Tibial artery (tissue), 4 donors: Measurements from ENCODE around the gene ZNF90.
"Not testable (repeated sequence)": the region's sequence is repeated elsewhere in the genome, so short reads cannot be mapped to it uniquely, and the experiment has no call there.

Experiments used
- DNase-seq, 2 donors: peaks; one replicate each; pipeline ENCODE4 v3.0.0-alpha.2; 2019
- H3K27ac ChIP-seq, 2 donors: fragments of 200-600 bp; sonication (generic) in 1 of 2; 1 replicate in 1 of 2; 2 replicates in 1 of 2; pipeline ENCODE4 v1.5.1; 2018 to 2019; ENCODE audit warnings: mild to moderate bottlenecking in 1 of 2
- H3K27me3 ChIP-seq, 2 donors: fragments of 200-600 bp; sonication (generic) in 1 of 2; one replicate each; pipeline versions ENCODE4 v1.5.1 to v1.6.0; 2016 to 2019
- H3K36me3 ChIP-seq, 3 donors: fragments of 200-600 bp; sonication (generic) in 2 of 3; one replicate each; pipeline ENCODE4 v1.5.1; 2016 to 2019; ENCODE audit warnings: mild to moderate bottlenecking in 2 of 3
- H3K4me1 ChIP-seq, 4 donors: fragments of 200-600 bp; sonication (generic) in 2 of 4; 1 replicate in 3 of 4; 2 replicates in 1 of 4; pipeline ENCODE4 v1.5.1; 2016 to 2019
- H3K4me3 ChIP-seq, 2 donors: fragments of 200-600 bp; sonication (generic) in 1 of 2; 1 replicate in 1 of 2; 2 replicates in 1 of 2; pipeline ENCODE4 v1.5.1; 2018 to 2019; ENCODE audit warnings: mild to moderate bottlenecking in 2 of 2
- H3K9me3 ChIP-seq, 3 donors: fragments of 200-600 bp; sonication (generic) in 1 of 3; one replicate each; pipeline ENCODE4 v1.5.1; 2016 to 2019
- CTCF ChIP-seq, 2 experiments: fragments of 200-600 bp in 1 of 2; fragments of 450-650 bp in 1 of 2; IDR thresholded peaks; one replicate each; pipeline ENCODE4 v1.5.1; 2017 to 2019; ENCODE audit warnings: antibody characterized with exemption in 2 of 2, mild to moderate bottlenecking in 1 of 2, moderate library complexity in 1 of 2
- intact Hi-C: fragments of 100-400 bp; cut with DNase I; formaldehyde crosslinking; loops from one replicate; pipeline ENCODE4 v1.15.0; 2023; ENCODE audit warnings: low total_unique reads

ZNF90 gene

GRCh38 chr19:20124879-20125278, 47.1 kb downstream of the ZNF90 start:
- no peak for TF ChIP-seq CTCF (IDR thresholded peaks at IDR 0.05)

GRCh38 chr19:20132933-20133332, 55.1 kb downstream of the ZNF90 start:
- H3K4me3 ChIP-seq, H3K27ac ChIP-seq, intact Hi-C loops, DNase-seq, H3K4me1 ChIP-seq, H3K27me3 ChIP-seq: not testable (repeated sequence)
- Histone ChIP-seq H3K36me3 (peaks cover 4 to 18% (median 15%) of the 10 kb centered on the region in 3 donors), H3K9me3 (peaks cover 0 to 67% (median 10%) of the 10 kb centered on the region in 3 donors)

More at GRCh38 chr19:20124879-20125278, 47.1 kb downstream of the ZNF90 start:
- Histone ChIP-seq H3K4me3 (no peak overlapping the region), H3K27ac (no peak overlapping the region), H3K27me3 (no peaks in the 10 kb centered on the region), H3K9me3 (peaks cover 3 to 81% (median 23%) of the 10 kb centered on the region in 3 donors), H3K4me1 (no peaks in the 10 kb centered on the region), H3K36me3 (peaks cover 9 to 78% (median 65%) of the 10 kb centered on the region in 3 donors)
- intact Hi-C loops: no loop called here
- DNase-seq: no peak

GRCh38 chr19:20137714-20138113, 59.9 kb downstream of the ZNF90 start:
- not testable (repeated sequence) for DNase-seq

GRCh38 chr19:20151617-20152145, 73.9 kb downstream of the ZNF90 start:
- no peak for TF ChIP-seq CTCF (IDR thresholded peaks at IDR 0.05)
- no peaks in the 10 kb centered on the region for H3K4me1 ChIP-seq
- intact Hi-C loops: no loop called here

More at GRCh38 chr19:20137714-20138113, 59.9 kb downstream of the ZNF90 start:
- intact Hi-C loops, H3K4me1 ChIP-seq, H3K27me3 ChIP-seq, H3K36me3 ChIP-seq, H3K4me3 ChIP-seq, H3K27ac ChIP-seq: not testable (repeated sequence)
- H3K9me3 ChIP-seq: peaks cover 0 to 43% (median 3%) of the 10 kb centered on the region in 3 donors

GRCh38 chr19:20152506-20152905, 74.7 kb downstream of the ZNF90 start:
- H3K27ac ChIP-seq, H3K9me3 ChIP-seq, H3K27me3 ChIP-seq, DNase-seq, intact Hi-C loops, H3K4me3 ChIP-seq, H3K4me1 ChIP-seq, H3K36me3 ChIP-seq: not testable (repeated sequence)

More at GRCh38 chr19:20151617-20152145, 73.9 kb downstream of the ZNF90 start:
- Histone ChIP-seq H3K4me3 (no peak overlapping the region), H3K27me3 (no peaks in the 10 kb centered on the region), H3K36me3 (no peaks in the 10 kb centered on the region), H3K27ac (no peak overlapping the region), H3K9me3 (no peaks in the 10 kb centered on the region)
- DNase-seq: no peak

- H3K4me1 ChIP-seq: no peaks in the 10 kb centered on the region
- no peaks in the 10 kb centered on the region for H3K36me3 ChIP-seq
- no peak overlapping the region for H3K27ac ChIP-seq
- no peak for DNase-seq
- no peak overlapping the region for H3K4me3 ChIP-seq
- TF ChIP-seq CTCF (IDR thresholded peaks at IDR 0.05): no peak
- H3K27me3 ChIP-seq: no peaks in the 10 kb centered on the region
- intact Hi-C loops: no loop called here
- H3K9me3 ChIP-seq: no peaks in the 10 kb centered on the region
Measured at GRCh38 chr19:20153281-20153680, 75.5 kb downstream of the ZNF90 start.

- H3K4me1 ChIP-seq: no peaks in the 10 kb centered on the region
- H3K36me3 ChIP-seq: no peaks in the 10 kb centered on the region
- intact Hi-C loops: no loop called here
- no peaks in the 10 kb centered on the region for H3K9me3 ChIP-seq
- no peak overlapping the region for H3K4me3 ChIP-seq
- H3K27ac ChIP-seq: no peak overlapping the region
- no peak for TF ChIP-seq CTCF (IDR thresholded peaks at IDR 0.05)
- H3K27me3 ChIP-seq: no peaks in the 10 kb centered on the region
- no peak for DNase-seq
Measured at GRCh38 chr19:20154636-20155035, 76.8 kb downstream of the ZNF90 start.
